ENCODE measurements around the gene BATF. TPM values are rescaled to one million over a fixed set of nuclear protein-coding genes. Genes with fewer than 3 reads are reported as not detected.

Gene BATF
- polyA plus RNA-seq, 1 donor from 2014 or later: not detected

- H2AFZ ChIP-seq (ENCODE audit: low read depth, low read length): no peak overlapping the region
- no peaks in the 10 kb centered on the region for H3K36me3 ChIP-seq (ENCODE audit: insufficient read depth, low read length)
Observed at GRCh38 chr14:75562089-75562488, 39.8 kb downstream of the BATF start.

DNA sequence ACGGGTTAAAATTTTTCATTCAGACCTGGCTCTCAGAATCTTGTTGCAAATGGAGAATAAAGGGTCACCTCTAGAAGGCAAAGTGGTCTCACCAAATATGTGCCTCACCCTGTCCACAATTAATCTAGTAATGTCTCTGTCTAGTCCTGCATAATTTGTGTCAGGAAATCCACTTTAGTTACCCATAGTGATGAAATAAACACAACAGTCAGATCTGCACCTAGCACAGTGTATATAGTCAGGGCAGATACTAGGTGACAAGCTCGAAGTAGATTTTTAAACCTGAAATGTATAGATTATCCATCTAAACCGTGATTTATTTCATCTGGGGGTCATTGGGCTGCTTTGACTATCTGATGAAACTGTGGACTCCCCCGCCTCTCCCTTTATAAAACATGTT, 40.2 kb downstream of the BATF start:
- no peak overlapping the region for H2AFZ ChIP-seq (ENCODE audit: low read depth, low read length)
- no peak for TF ChIP-seq MXI1 (conservative IDR thresholded peaks at IDR 0.05; ENCODE audit: poor library complexity, severe bottlenecking)
- no peak for TF ChIP-seq TAF1 (IDR thresholded peaks at IDR 0.05; ENCODE audit: low read depth)
- TF ChIP-seq REST (IDR thresholded peaks at IDR 0.05; ENCODE audit: borderline replicate concordance): no peak
- no peak for TF ChIP-seq POLR2AphosphoS5 (IDR thresholded peaks at IDR 0.05)
- TF ChIP-seq, protein P1, sequence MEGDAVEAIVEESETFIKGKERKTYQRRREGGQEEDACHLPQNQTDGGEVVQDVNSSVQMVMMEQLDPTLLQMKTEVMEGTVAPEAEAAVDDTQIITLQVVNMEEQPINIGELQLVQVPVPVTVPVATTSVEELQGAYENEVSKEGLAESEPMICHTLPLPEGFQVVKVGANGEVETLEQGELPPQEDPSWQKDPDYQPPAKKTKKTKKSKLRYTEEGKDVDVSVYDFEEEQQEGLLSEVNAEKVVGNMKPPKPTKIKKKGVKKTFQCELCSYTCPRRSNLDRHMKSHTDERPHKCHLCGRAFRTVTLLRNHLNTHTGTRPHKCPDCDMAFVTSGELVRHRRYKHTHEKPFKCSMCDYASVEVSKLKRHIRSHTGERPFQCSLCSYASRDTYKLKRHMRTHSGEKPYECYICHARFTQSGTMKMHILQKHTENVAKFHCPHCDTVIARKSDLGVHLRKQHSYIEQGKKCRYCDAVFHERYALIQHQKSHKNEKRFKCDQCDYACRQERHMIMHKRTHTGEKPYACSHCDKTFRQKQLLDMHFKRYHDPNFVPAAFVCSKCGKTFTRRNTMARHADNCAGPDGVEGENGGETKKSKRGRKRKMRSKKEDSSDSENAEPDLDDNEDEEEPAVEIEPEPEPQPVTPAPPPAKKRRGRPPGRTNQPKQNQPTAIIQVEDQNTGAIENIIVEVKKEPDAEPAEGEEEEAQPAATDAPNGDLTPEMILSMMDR (IDR thresholded peaks at IDR 0.05; ENCODE audit: poor library complexity, severe bottlenecking): no peak
- TF ChIP-seq RAD21 (conservative IDR thresholded peaks at IDR 0.05): no peak
- no peak for TF ChIP-seq SMC3 (conservative IDR thresholded peaks at IDR 0.05; ENCODE audit: poor library complexity)
- no peak for TF ChIP-seq EP300 (conservative IDR thresholded peaks at IDR 0.05; ENCODE audit: poor library complexity, severe bottlenecking)

More at GRCh38 chr14:75562089-75562488, 39.8 kb downstream of the BATF start:
- Histone ChIP-seq H3K27me3 (ENCODE audit: insufficient read depth, low read depth, low read length) (no peaks in the 10 kb centered on the region), H3F3A (ENCODE audit: insufficient read depth, low read length, poor library complexity, severe bottlenecking) (no peaks in the 10 kb centered on the region), H3K9ac (ENCODE audit: low read length) (no peak overlapping the region), H3K4me3 (ENCODE audit: low read length) (no peak overlapping the region), H3K27ac (ENCODE audit: low read length) (no peak overlapping the region), H3K79me2 (replicated peaks; ENCODE audit: insufficient read depth, low read length) (no peaks in the 10 kb centered on the region), H4K20me1 (ENCODE audit: insufficient read depth) (no peaks in the 10 kb centered on the region), H3K9me2 (ENCODE audit: insufficient read depth, low read length) (no peaks in the 10 kb centered on the region), H3K9me3 (ENCODE audit: low read length) (no peaks in the 10 kb centered on the region), H3K4me2 (ENCODE audit: low read length) (no peak overlapping the region)
- no peak for TF ChIP-seq REST (IDR thresholded peaks at IDR 0.05; ENCODE audit: borderline replicate concordance)
- no peak for TF ChIP-seq TAF1 (IDR thresholded peaks at IDR 0.05; ENCODE audit: low read depth)
- TF ChIP-seq POLR2AphosphoS5 (IDR thresholded peaks at IDR 0.05): no peak
- TF ChIP-seq MXI1 (conservative IDR thresholded peaks at IDR 0.05; ENCODE audit: poor library complexity, severe bottlenecking): no peak
- no peak for TF ChIP-seq EZH2 (IDR thresholded peaks at IDR 0.05; ENCODE audit: borderline replicate concordance, insufficient read depth, low read length, poor library complexity, severe bottlenecking)
- TF ChIP-seq RAD21 (conservative IDR thresholded peaks at IDR 0.05): no peak
- TF ChIP-seq EP300 (conservative IDR thresholded peaks at IDR 0.05; ENCODE audit: poor library complexity, severe bottlenecking): no peak
- TF ChIP-seq, protein P1 (IDR thresholded peaks at IDR 0.05; ENCODE audit: poor library complexity, severe bottlenecking): no peak
- TF ChIP-seq SMC3 (conservative IDR thresholded peaks at IDR 0.05; ENCODE audit: poor library complexity): no peak

More for the DNA sequence above, 40.2 kb downstream of the BATF start:
- Histone ChIP-seq H3K27ac (ENCODE audit: low read length) (no peak overlapping the region), H3K36me3 (ENCODE audit: insufficient read depth, low read length) (no peaks in the 10 kb centered on the region), H3K9me3 (ENCODE audit: low read length) (no peaks in the 10 kb centered on the region), H3F3A (ENCODE audit: insufficient read depth, low read length, poor library complexity, severe bottlenecking) (no peaks in the 10 kb centered on the region), H3K27me3 (ENCODE audit: insufficient read depth, low read depth, low read length) (no peaks in the 10 kb centered on the region), H3K4me2 (ENCODE audit: low read length) (no peak overlapping the region), H3K4me3 (ENCODE audit: low read length) (no peak overlapping the region), H3K9me2 (ENCODE audit: insufficient read depth, low read length) (no peaks in the 10 kb centered on the region), H3K79me2 (replicated peaks; ENCODE audit: insufficient read depth, low read length) (no peaks in the 10 kb centered on the region), H4K20me1 (ENCODE audit: insufficient read depth) (no peaks in the 10 kb centered on the region), H3K9ac (ENCODE audit: low read length) (no peak overlapping the region)
